ENCODE results near the gene ZNF470.

ZNF470 gene

DNA sequence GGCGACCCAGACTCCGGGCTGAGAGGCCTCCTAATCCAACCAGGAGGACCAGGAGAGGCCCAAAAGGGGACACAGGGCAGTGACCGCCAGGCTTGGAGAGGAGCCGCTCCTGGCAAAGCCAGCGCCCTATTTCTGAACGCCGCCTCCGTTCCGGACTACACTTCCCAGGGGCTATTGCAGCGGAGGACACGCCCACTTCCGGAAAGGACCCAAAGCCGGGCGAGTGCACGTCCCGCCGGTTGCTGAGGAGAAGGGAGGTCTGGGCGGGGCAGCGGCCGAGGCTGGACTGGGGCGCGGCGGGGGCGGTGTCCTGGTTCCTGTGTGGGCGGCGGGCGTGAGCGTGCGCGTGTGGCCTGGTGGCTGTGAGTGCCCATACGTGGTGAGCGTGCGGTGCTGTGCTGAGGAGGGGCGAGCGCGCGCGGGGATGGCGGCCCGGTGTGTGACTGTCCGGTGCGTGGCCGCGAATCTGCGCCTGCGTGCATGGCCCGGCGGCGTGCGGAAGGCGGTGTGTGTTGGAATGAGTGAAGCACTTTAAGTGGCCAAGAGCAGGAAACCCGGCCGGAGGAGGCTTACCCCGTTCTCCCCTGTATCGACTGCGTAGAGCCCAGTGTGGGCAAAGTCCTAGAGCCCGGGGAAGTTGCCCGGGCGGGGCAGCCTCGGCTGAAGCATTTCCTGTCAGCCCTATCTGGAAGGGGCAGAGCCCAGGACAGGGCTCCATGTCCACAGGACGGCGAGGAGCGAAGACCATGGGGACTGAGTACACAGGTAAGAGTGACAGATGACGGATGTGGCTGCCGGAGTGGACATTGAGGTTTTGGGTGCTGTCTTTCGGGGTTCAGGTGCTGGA is at the start of gene ZNF470:
TSS of gene ZNF470 (plus strand) at position 195 of the 847 bp plus-strand sequence. CDS start 2,844 bp downstream, outside the sequence.
- Histone ChIP-seq H3K27ac (ENCODE audit: low read length) (no peak within 1 kb of the TSS), H2AFZ (ENCODE audit: low read depth, low read length) (no peak within 1 kb of the TSS), H3K9me3 (ENCODE audit: insufficient read depth, low read length) (peaks cover 17% of the 10 kb centered on the region), H4K20me1 (ENCODE audit: insufficient read depth, low read length) (no peaks in the 10 kb centered on the region), H3K27me3 (ENCODE audit: low read depth, low read length) (no peaks in the 10 kb centered on the region), H3K4me3 (ENCODE audit: low read length) (no peak within 1 kb of the TSS), H3K9ac (ENCODE audit: low read length) (no peak within 1 kb of the TSS), H3K79me2 (ENCODE audit: low read length) (no peaks in the 10 kb centered on the region), H3K36me3 (replicated peaks; ENCODE audit: low read depth, low read length) (no peaks in the 10 kb centered on the region), H3K4me1 (ENCODE audit: low read length) (no peaks in the 10 kb centered on the region), H3K4me2 (ENCODE audit: low read length) (no peak within 1 kb of the TSS)
- no peak for TF ChIP-seq EZH2phosphoT487 (IDR thresholded peaks at IDR 0.05; ENCODE audit: low read depth)
- no peak for TF ChIP-seq CTCF (IDR thresholded peaks at IDR 0.05; ENCODE audit: low read depth, low read length)

DNA sequence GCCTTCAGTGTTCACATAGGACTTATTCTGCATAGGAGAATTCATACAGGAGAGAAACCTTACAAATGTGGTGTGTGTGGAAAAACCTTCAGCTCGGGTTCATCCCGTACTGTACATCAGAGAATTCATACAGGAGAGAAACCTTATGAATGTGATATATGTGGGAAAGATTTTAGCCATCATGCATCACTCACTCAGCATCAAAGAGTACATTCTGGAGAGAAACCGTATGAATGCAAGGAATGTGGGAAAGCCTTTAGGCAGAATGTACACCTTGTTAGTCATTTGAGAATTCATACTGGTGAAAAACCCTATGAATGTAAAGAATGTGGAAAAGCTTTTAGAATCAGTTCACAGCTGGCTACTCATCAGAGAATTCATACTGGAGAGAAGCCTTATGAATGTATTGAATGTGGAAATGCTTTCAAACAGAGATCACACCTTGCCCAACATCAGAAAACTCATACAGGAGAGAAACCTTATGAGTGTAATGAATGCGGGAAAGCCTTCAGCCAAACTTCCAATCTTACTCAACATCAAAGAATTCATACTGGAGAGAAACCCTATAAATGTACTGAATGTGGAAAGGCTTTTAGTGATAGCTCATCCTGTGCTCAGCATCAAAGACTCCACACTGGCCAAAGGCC is 41.9 kb upstream of the ZNF470 start:
- H2AFZ ChIP-seq (ENCODE audit: low read depth, low read length): no peak overlapping the region
- no peak overlapping the region for H3K9ac ChIP-seq (ENCODE audit: low read length)
- no peaks in the 10 kb centered on the region for H3K36me3 ChIP-seq (replicated peaks; ENCODE audit: low read depth, low read length)
- TF ChIP-seq CTCF (IDR thresholded peaks at IDR 0.05; ENCODE audit: low read depth, low read length) (no peak), EZH2phosphoT487 (IDR thresholded peaks at IDR 0.05; ENCODE audit: low read depth) (no peak)
- H3K4me3 ChIP-seq (ENCODE audit: low read length): no peak overlapping the region
- H4K20me1 ChIP-seq (ENCODE audit: insufficient read depth, low read length): no peaks in the 10 kb centered on the region
- H3K9me3 ChIP-seq (ENCODE audit: insufficient read depth, low read length): peaks cover 42% of the 10 kb centered on the region; the same call in 1 of the 2 replicates
- no peak overlapping the region for H3K4me2 ChIP-seq (ENCODE audit: low read length)
- H3K4me1 ChIP-seq (ENCODE audit: low read length): no peaks in the 10 kb centered on the region
- H3K27ac ChIP-seq (ENCODE audit: low read length): no peak overlapping the region
- H3K79me2 ChIP-seq (ENCODE audit: low read length): no peaks in the 10 kb centered on the region
- no peaks in the 10 kb centered on the region for H3K27me3 ChIP-seq (ENCODE audit: low read depth, low read length)

GRCh38 chr19:56537442-56537841 is 29.8 kb upstream of the ZNF470 start:
- TF ChIP-seq CTCF (IDR thresholded peaks at IDR 0.05; ENCODE audit: low read depth, low read length) (no peak), EZH2phosphoT487 (IDR thresholded peaks at IDR 0.05; ENCODE audit: low read depth) (no peak)
- H2AFZ ChIP-seq (ENCODE audit: low read depth, low read length): no peak overlapping the region
- no peaks in the 10 kb centered on the region for H4K20me1 ChIP-seq (ENCODE audit: insufficient read depth, low read length)
- H3K4me2 ChIP-seq (ENCODE audit: low read length): no peak overlapping the region
- H3K9ac ChIP-seq (ENCODE audit: low read length): no peak overlapping the region
- H3K79me2 ChIP-seq (ENCODE audit: low read length): no peaks in the 10 kb centered on the region
- no peaks in the 10 kb centered on the region for H3K27me3 ChIP-seq (ENCODE audit: low read depth, low read length)
- no peak overlapping the region for H3K27ac ChIP-seq (ENCODE audit: low read length)
- no peaks in the 10 kb centered on the region for H3K36me3 ChIP-seq (replicated peaks; ENCODE audit: low read depth, low read length)
- H3K4me3 ChIP-seq (ENCODE audit: low read length): no peak overlapping the region
- H3K4me1 ChIP-seq (ENCODE audit: low read length): no peaks in the 10 kb centered on the region
- H3K9me3 ChIP-seq (ENCODE audit: insufficient read depth, low read length): no peaks in the 10 kb centered on the region; the same call in none of the 2 replicates

GRCh38 chr19:56538254-56538760 is 29.0 kb upstream of the ZNF470 start:
- Histone ChIP-seq H3K9me3 (ENCODE audit: insufficient read depth, low read length) (peaks cover under 1% of the 10 kb centered on the region), H3K4me2 (ENCODE audit: low read length) (no peak overlapping the region), H3K79me2 (ENCODE audit: low read length) (no peaks in the 10 kb centered on the region), H3K4me3 (ENCODE audit: low read length) (no peak overlapping the region), H2AFZ (ENCODE audit: low read depth, low read length) (no peak overlapping the region), H4K20me1 (ENCODE audit: insufficient read depth, low read length) (no peaks in the 10 kb centered on the region), H3K9ac (ENCODE audit: low read length) (no peak overlapping the region), H3K4me1 (ENCODE audit: low read length) (no peaks in the 10 kb centered on the region), H3K36me3 (replicated peaks; ENCODE audit: low read depth, low read length) (no peaks in the 10 kb centered on the region), H3K27me3 (ENCODE audit: low read depth, low read length) (no peaks in the 10 kb centered on the region), H3K27ac (ENCODE audit: low read length) (no peak overlapping the region)
- TF ChIP-seq CTCF (IDR thresholded peaks at IDR 0.05; ENCODE audit: low read depth, low read length): no peak
- no peak for TF ChIP-seq EZH2phosphoT487 (IDR thresholded peaks at IDR 0.05; ENCODE audit: low read depth)

Data from OCI-LY3 (cell line).